H1 (cell line): ENCODE results near the gene HOOK1. TPM values are rescaled to one million over a fixed set of nuclear protein-coding genes. Genes with fewer than 3 reads are reported as not detected.

Experiments used
- CTCF ChIA-PET: fragments of 300-600 bp; sonication (Branson Sonifier 250); formaldehyde crosslinking; loops from one replicate; lab custom pipeline; 2021; ENCODE audit not compliant: partially characterized antibody; lab: Charles Lee
- POLR2A ChIA-PET: fragments of 300-600 bp; sonication (Branson Sonifier 250); formaldehyde crosslinking; loops from one replicate; lab custom pipeline; 2021; ENCODE audit warnings: inconsistent platforms; ENCODE audit not compliant: partially characterized antibody; lab: Charles Lee
- DNase-seq, 2 experiments: peaks; one replicate each; pipeline versions ENCODE4 v3.0.0 to v3.0.0-alpha.2; 2010 to 2022; ENCODE audit warnings: low spot score in 2 of 2, low read depth in 1 of 2, mixed read lengths in 1 of 2
- FAIRE-seq: peaks from 2 replicates; lab custom pipeline; 2011; peaks lifted over from hg19 to GRCh38; lab: Jason Lieb, UNC
- H2AFZ ChIP-seq: 2 replicates; pipeline ENCODE4 v1.8.1; 2012; ENCODE audit warnings: low read length, inconsistent platforms
- H2AK5ac ChIP-seq: 2 replicates; pipeline ENCODE4 v1.6.1; 2013; ENCODE audit warnings: low read depth, low read length
- H2BK120ac ChIP-seq: replicated peaks from 2 replicates; pipeline ENCODE3; 2013; ENCODE audit warnings: low read depth, low read length, inconsistent platforms
- H2BK12ac ChIP-seq: 2 replicates; pipeline ENCODE4 v1.6.1; 2013; ENCODE audit warnings: low read depth, low read length
- H2BK15ac ChIP-seq: 2 replicates; pipeline ENCODE4 v1.6.1; 2013; ENCODE audit warnings: low read length
- H2BK20ac ChIP-seq: 2 replicates; pipeline ENCODE4 v1.6.1; 2013; ENCODE audit warnings: low read length
- H2BK5ac ChIP-seq: 2 replicates; pipeline ENCODE4 v1.6.1; 2013; ENCODE audit warnings: low read depth, low read length
- H3K14ac ChIP-seq: 2 replicates; pipeline ENCODE4 v1.6.1; 2013; ENCODE audit warnings: inconsistent platforms; ENCODE audit not compliant: insufficient read length
- H3K18ac ChIP-seq: 2 replicates; pipeline ENCODE4 v1.6.1; 2013; ENCODE audit warnings: low read length; ENCODE audit errors: extremely low read depth
- H3K23ac ChIP-seq: 2 replicates; pipeline ENCODE4 v1.6.1; 2013; ENCODE audit warnings: inconsistent platforms; ENCODE audit not compliant: insufficient read length
- H3K23me2 ChIP-seq: 2 replicates; pipeline ENCODE4 v1.6.1; 2013; ENCODE audit warnings: low read depth, low read length
- H3K27ac ChIP-seq: 2 replicates; pipeline ENCODE4 v1.6.1; 2011; ENCODE audit warnings: low read depth, low read length, inconsistent platforms
- H3K27me3 ChIP-seq, 4 experiments: replicated peaks in 1 of 4; 1 replicate in 1 of 4; 2 replicates in 3 of 4; pipeline versions ENCODE4 v1.6.1 to v1.8.1; 2011 to 2013; ENCODE audit warnings: low read length in 3 of 4, mild to moderate bottlenecking in 3 of 4, inconsistent platforms in 2 of 4, mixed read lengths in 2 of 4, moderate library complexity in 1 of 4; ENCODE audit not compliant: control insufficient read depth in 3 of 4, insufficient read depth in 3 of 4; ENCODE audit errors: extremely low read depth in 1 of 4
- H3K36me3 ChIP-seq, 4 experiments: 2 replicates each; pipeline versions ENCODE4 v1.6.1 to v1.8.1; 2011 to 2013; ENCODE audit warnings: mild to moderate bottlenecking in 4 of 4, low read length in 3 of 4, moderate library complexity in 2 of 4, control low read depth in 1 of 4, inconsistent platforms in 1 of 4; ENCODE audit not compliant: insufficient read depth in 4 of 4, control insufficient read depth in 2 of 4
- H3K4ac ChIP-seq: replicated peaks from 2 replicates; pipeline ENCODE3; 2013; ENCODE audit warnings: low read length, low read depth, mixed read lengths, inconsistent platforms; ENCODE audit not compliant: insufficient read length
- H3K4me1 ChIP-seq, 4 experiments: replicated peaks in 1 of 4; 1 replicate in 1 of 4; 2 replicates in 3 of 4; pipeline versions ENCODE4 v1.6.1 to v1.8.1; 2011 to 2013; ENCODE audit warnings: low read length in 3 of 4, inconsistent platforms in 2 of 4, mixed read lengths in 1 of 4; ENCODE audit not compliant: insufficient read depth in 4 of 4, control insufficient read depth in 3 of 4
- H3K4me2 ChIP-seq, 2 experiments: 2 replicates each; pipeline versions ENCODE4 v1.6.1 to v1.8.1; 2011 to 2013; ENCODE audit warnings: low read depth in 2 of 2, low read length in 2 of 2, control low read depth in 1 of 2, inconsistent platforms in 1 of 2, mild to moderate bottlenecking in 1 of 2; ENCODE audit not compliant: insufficient read depth in 1 of 2
- H3K4me3 ChIP-seq, 4 experiments: fragments of 200-600, 300-600 bp in 1 of 4; sonication (generic), shearing (Covaris generic), sonication (Bioruptor Twin) in 1 of 4; 2 replicates each; pipeline versions ENCODE4 v1.5.1 to v1.8.1; 2011 to 2016; ENCODE audit warnings: low read length in 4 of 4, low read depth in 3 of 4, control low read depth in 2 of 4, inconsistent platforms in 2 of 4, mild to moderate bottlenecking in 2 of 4, mixed read lengths in 1 of 4, moderate library complexity in 1 of 4; ENCODE audit not compliant: insufficient read depth in 2 of 4; ENCODE audit errors: extremely low read depth in 1 of 4
- H3K56ac ChIP-seq: replicated peaks from 2 replicates; pipeline ENCODE3; 2013; ENCODE audit warnings: low read depth, mild to moderate bottlenecking, mixed read lengths, low read length, inconsistent platforms; ENCODE audit not compliant: insufficient read length
- H3K79me1 ChIP-seq: 2 replicates; pipeline ENCODE4 v1.6.1; 2013; ENCODE audit warnings: low read depth, low read length, control low read depth
- H3K79me2 ChIP-seq, 2 experiments: 2 replicates each; pipeline versions ENCODE4 v1.6.1 to v1.8.1; 2012 to 2013; ENCODE audit warnings: low read length in 2 of 2, mild to moderate bottlenecking in 2 of 2, inconsistent platforms in 1 of 2; ENCODE audit not compliant: insufficient read depth in 2 of 2, control insufficient read depth in 1 of 2
- H3K9ac ChIP-seq, 4 experiments: replicated peaks in 1 of 4; 1 replicate in 1 of 4; 2 replicates in 3 of 4; pipeline versions ENCODE4 v1.6.1 to v1.8.1; 2011 to 2013; ENCODE audit warnings: low read depth in 3 of 4, low read length in 3 of 4, control low read depth in 2 of 4, mild to moderate bottlenecking in 2 of 4, moderate library complexity in 2 of 4, inconsistent platforms in 1 of 4; ENCODE audit errors: extremely low read depth in 1 of 4
- H3K9me3 ChIP-seq, 2 experiments: 2 replicates each; pipeline versions ENCODE4 v1.6.1 to v1.8.1; 2012 to 2013; ENCODE audit warnings: mild to moderate bottlenecking in 2 of 2, moderate library complexity in 2 of 2, control low read depth in 1 of 2, inconsistent platforms in 1 of 2, low read depth in 1 of 2, low read length in 1 of 2, mixed read lengths in 1 of 2; ENCODE audit not compliant: insufficient read depth in 2 of 2
- H4K20me1 ChIP-seq, 2 experiments: replicated peaks in 1 of 2; 2 replicates each; pipeline versions ENCODE3 to v1.8.1; 2011 to 2013; ENCODE audit warnings: inconsistent platforms in 2 of 2, low read length in 2 of 2, mild to moderate bottlenecking in 1 of 2; ENCODE audit not compliant: insufficient read depth in 2 of 2, control insufficient read depth in 1 of 2
- H4K5ac ChIP-seq: 2 replicates; pipeline ENCODE4 v1.6.1; 2013; ENCODE audit warnings: low read length, low read depth, mixed read lengths, inconsistent platforms; ENCODE audit not compliant: insufficient read length
- H4K8ac ChIP-seq: 2 replicates; pipeline ENCODE4 v1.8.0; 2013; ENCODE audit warnings: mild to moderate bottlenecking, moderate library complexity, low read length, inconsistent platforms; ENCODE audit not compliant: insufficient read depth; ENCODE audit errors: extremely low read depth
- H4K91ac ChIP-seq: replicated peaks from 2 replicates; pipeline ENCODE3; 2013; ENCODE audit warnings: low read length, mixed read lengths, inconsistent platforms; ENCODE audit not compliant: insufficient read length
- BCL11A ChIP-seq, 2 experiments: IDR thresholded peaks; one replicate each; pipeline ENCODE4 v1.6.1; 2011; ENCODE audit warnings: low read depth in 2 of 2, low read length in 2 of 2, mild to moderate bottlenecking in 2 of 2
- CHD2 ChIP-seq: IDR thresholded peaks from 2 replicates; pipeline ENCODE4 v1.6.1; 2012; ENCODE audit warnings: low read length, improper control_type of control experiment
- EP300 ChIP-seq, 2 experiments: IDR thresholded peaks; 1 replicate in 1 of 2; 2 replicates in 1 of 2; pipeline ENCODE4 v1.6.1; 2011 to 2012; ENCODE audit warnings: low read depth in 2 of 2, low read length in 2 of 2, mild to moderate bottlenecking in 2 of 2, borderline replicate concordance in 1 of 2, inconsistent platforms in 1 of 2, moderate library complexity in 1 of 2
- EZH2 ChIP-seq: fragments of 200-600 bp; sonication (generic); IDR thresholded peaks from 2 replicates; pipeline ENCODE4 v1.7.1; 2012; ENCODE audit warnings: low read depth, mild to moderate bottlenecking, moderate library complexity, low read length, inconsistent platforms; ENCODE audit not compliant: severe bottlenecking
- JUND ChIP-seq: IDR thresholded peaks from 2 replicates; pipeline ENCODE4 v1.6.1; 2011; ENCODE audit warnings: mild to moderate bottlenecking, improper control_type of control experiment, low read length
- KDM4A ChIP-seq: IDR thresholded peaks from one replicate; pipeline ENCODE4 v1.7.1; 2012; ENCODE audit warnings: low read depth, mild to moderate bottlenecking, moderate library complexity, low read length, inconsistent platforms; ENCODE audit not compliant: severe bottlenecking
- KDM5A ChIP-seq: fragments of 200-600 bp; IDR thresholded peaks from 2 replicates; pipeline ENCODE4 v1.7.1; 2012; ENCODE audit warnings: mild to moderate bottlenecking, low read length, inconsistent platforms, mixed read lengths
- NANOG ChIP-seq: IDR thresholded peaks from 2 replicates; pipeline ENCODE4 v1.6.1; 2011; ENCODE audit warnings: low read length, low read depth, mild to moderate bottlenecking, inconsistent platforms; ENCODE audit not compliant: insufficient read depth, poor library complexity, severe bottlenecking
- POLR2A ChIP-seq, 2 experiments: IDR thresholded peaks; 1 replicate in 1 of 2; 2 replicates in 1 of 2; pipeline ENCODE4 v1.6.1; 2011; ENCODE audit warnings: low read depth in 2 of 2, low read length in 2 of 2, mild to moderate bottlenecking in 2 of 2; ENCODE audit errors: control extremely low read depth in 1 of 2
- RFX5 ChIP-seq: IDR thresholded peaks from 2 replicates; pipeline ENCODE4 v1.6.1; 2011; ENCODE audit warnings: low read depth, low read length, improper control_type of control experiment, borderline replicate concordance
- SIN3A ChIP-seq, 2 experiments: IDR thresholded peaks in 1 of 2; conservative IDR thresholded peaks in 1 of 2; 2 replicates each; pipeline ENCODE4 v1.6.1; 2011 to 2012; ENCODE audit warnings: low read length in 2 of 2, improper control_type of control experiment in 1 of 2, low read depth in 1 of 2, mild to moderate bottlenecking in 1 of 2
- SP2 ChIP-seq: IDR thresholded peaks from 2 replicates; pipeline ENCODE4 v1.6.1; 2012; ENCODE audit warnings: mild to moderate bottlenecking, low read length, inconsistent platforms
- TCF12 ChIP-seq: IDR thresholded peaks from 2 replicates; pipeline ENCODE4 v1.6.1; 2011; ENCODE audit warnings: low read depth, mild to moderate bottlenecking, low read length
- WGBS, 2 experiments: shearing (Covaris generic) in 1 of 2; methylation state at CpG; one replicate each; pipeline versions ENCODE4 v1.1.6 to v1.1.7; 2013 to 2015; ENCODE audit warnings: low lambda C conversion rate in 2 of 2, mixed read lengths in 2 of 2, inconsistent platforms in 1 of 2, low coverage in 1 of 2, missing lambda C conversion rate in 1 of 2; ENCODE audit not compliant: insufficient replicate concordance in 2 of 2, insufficient coverage in 1 of 2, insufficient read length in 1 of 2; ENCODE audit errors: extremely low coverage in 1 of 2, missing lambda C conversion rate in 1 of 2; 5-methylcytosine and 5-hydroxymethylcytosine counted together
- polyA plus RNA-seq, 7 experiments: library from polyadenylated mRNA; depleted of rRNA in 3 of 7; stranded (reverse) in 5 of 7; unstranded in 2 of 7; fragments of >200 nt in 5 of 7; fragments of 200-250 nt in 2 of 7; gene quantifications; 1 replicate in 5 of 7; 2 replicates in 1 of 7; 4 replicates in 1 of 7; pipeline versions ENCODE4 v1.2.1 to v1.2.3, GENCODE V29; 2011 to 2013; ENCODE audit warnings: missing spikeins in 2 of 7, mixed read lengths in 2 of 7
- total RNA-seq: library from RNA; stranded (reverse); fragmentation: NEBNext Ultra II Directional; extraction: Animal tissue kit (Norgen Biotek cat#: 25700); gene quantifications from 2 replicates; pipeline ENCODE4 v1.2.1, GENCODE V29; 2021
- TF ChIP-seq, protein P1 (sequence below): IDR thresholded peaks from 2 replicates; pipeline ENCODE4 v1.6.1; 2011; ENCODE audit warnings: low read length, improper control_type of control experiment

HOOK1 gene
- total and polyA plus RNA-seq, 2 of the 8 experiments (the other 6 are each of a cell fraction or from before 2014, with no cell fraction given) = 5.6 to 34.5 TPM

- Histone ChIP-seq H3K4me2 (no peak overlapping the region), H3K36me3 (peaks cover 3 to 50% (median 15%) of the 10 kb centered on the region in 4 experiments; a peak in 7 of 8 replicates), H2AK5ac (no peak overlapping the region), H3K9ac (no peak overlapping the region), H3K79me1 (no peaks in the 10 kb centered on the region), H3K27ac (no peak overlapping the region), H2BK15ac (no peak overlapping the region), H4K91ac (no peak overlapping the region), H4K8ac (no peak overlapping the region), H3K4ac (no peak overlapping the region), H3K56ac (no peak overlapping the region), H3K23me2 (no peaks in the 10 kb centered on the region), H4K20me1 (peaks cover 0 to 2% of the 10 kb centered on the region in 2 experiments), H3K4me1 (no peaks in the 10 kb centered on the region), H2BK120ac (no peak overlapping the region), H2BK12ac (no peak overlapping the region), H3K18ac (no peak overlapping the region), H3K9me3 (no peaks in the 10 kb centered on the region), H4K5ac (no peak overlapping the region), H2BK5ac (no peak overlapping the region), H3K23ac (no peak overlapping the region), H3K4me3 (no peak overlapping the region), H3K27me3 (no peaks in the 10 kb centered on the region), H3K14ac (no peak overlapping the region), H2AFZ (no peak overlapping the region), H3K79me2 (no peaks in the 10 kb centered on the region), H2BK20ac (no peak overlapping the region)
- CTCF ChIA-PET = interaction anchor here (1.1 kb wide), 1 partner anchor 30 kb away, joined by 3 read pairs; no protein-coding TSS in a partner anchor
- DNase-seq (no peak), FAIRE-seq (no peak)
- POLR2A ChIA-PET = no interaction called here
- WGBS, 2 experiments = 94% methylated on average over 2 of the region's 2 CpGs; no CpG with 5 or more reads in 1 of the 2 experiments
- TF ChIP-seq JUND = no peak
- TF ChIP-seq NANOG = no peak
- TF ChIP-seq BCL11A (IDR thresholded peaks at IDR 0.05; ENCODE audit: low read depth in 2 of 2, low read length in 2 of 2) = no peak
- TF ChIP-seq SIN3A (conservative IDR thresholded peaks at IDR 0.05 in 1 of 2, IDR thresholded peaks at IDR 0.05 in 1 of 2; ENCODE audit: low read depth in 1 of 2, low read length in 2 of 2) = no peak
- no peak for TF ChIP-seq CHD2
- TF ChIP-seq TCF12 = no peak
- TF ChIP-seq KDM4A = no peak
- no peak for TF ChIP-seq SP2
- TF ChIP-seq, protein P1, sequence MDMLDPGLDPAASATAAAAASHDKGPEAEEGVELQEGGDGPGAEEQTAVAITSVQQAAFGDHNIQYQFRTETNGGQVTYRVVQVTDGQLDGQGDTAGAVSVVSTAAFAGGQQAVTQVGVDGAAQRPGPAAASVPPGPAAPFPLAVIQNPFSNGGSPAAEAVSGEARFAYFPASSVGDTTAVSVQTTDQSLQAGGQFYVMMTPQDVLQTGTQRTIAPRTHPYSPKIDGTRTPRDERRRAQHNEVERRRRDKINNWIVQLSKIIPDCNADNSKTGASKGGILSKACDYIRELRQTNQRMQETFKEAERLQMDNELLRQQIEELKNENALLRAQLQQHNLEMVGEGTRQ = no peak
- no peak for TF ChIP-seq EP300 (IDR thresholded peaks at IDR 0.05; ENCODE audit: borderline replicate concordance in 1 of 2, low read depth in 2 of 2, low read length in 2 of 2)
- no peak for TF ChIP-seq KDM5A
- TF ChIP-seq RFX5 = no peak
- TF ChIP-seq EZH2 = no peak
- TF ChIP-seq POLR2A (IDR thresholded peaks at IDR 0.05; ENCODE audit: control extremely low read depth in 1 of 2, low read depth in 2 of 2, low read length in 2 of 2) = no peak
These were observed 32.1 kb downstream of the HOOK1 start for GRCh38 chr1:59846895-59847282.
